ENCODE data around the gene MCCC2. TPM values are rescaled to one million over a fixed set of nuclear protein-coding genes. Genes with fewer than 3 reads are reported as not detected.

Gene MCCC2
- polyA plus RNA-seq, 1 donor from 2014 or later = 8.8 TPM

GRCh38 chr5:71701407-71701806, 114.3 kb downstream of the MCCC2 start:
- Histone ChIP-seq H3K36me3 (ENCODE audit: insufficient read depth, low read length) (no peaks in the 10 kb centered on the region), H3K27me3 (ENCODE audit: insufficient read depth, low read depth, low read length) (no peaks in the 10 kb centered on the region), H3K9me2 (ENCODE audit: insufficient read depth, low read length) (no peaks in the 10 kb centered on the region), H3F3A (ENCODE audit: insufficient read depth, low read length, poor library complexity, severe bottlenecking) (no peaks in the 10 kb centered on the region), H4K20me1 (ENCODE audit: insufficient read depth) (no peaks in the 10 kb centered on the region), H3K9ac (ENCODE audit: low read length) (no peak overlapping the region), H3K9me3 (ENCODE audit: low read length) (no peaks in the 10 kb centered on the region), H3K4me2 (ENCODE audit: low read length) (no peak overlapping the region), H2AFZ (ENCODE audit: low read depth, low read length) (no peak overlapping the region), H3K79me2 (replicated peaks; ENCODE audit: insufficient read depth, low read length) (no peaks in the 10 kb centered on the region), H3K27ac (ENCODE audit: low read length) (no peak overlapping the region), H3K4me3 (ENCODE audit: low read length) (no peak overlapping the region)
- no peak for TF ChIP-seq RAD21 (conservative IDR thresholded peaks at IDR 0.05)
- TF ChIP-seq SMC3 (conservative IDR thresholded peaks at IDR 0.05; ENCODE audit: poor library complexity) = no peak
- no peak for TF ChIP-seq EZH2 (IDR thresholded peaks at IDR 0.05; ENCODE audit: borderline replicate concordance, insufficient read depth, low read length, poor library complexity, severe bottlenecking)
- TF ChIP-seq MXI1 (conservative IDR thresholded peaks at IDR 0.05; ENCODE audit: poor library complexity, severe bottlenecking) = no peak
- TF ChIP-seq POLR2AphosphoS5 (IDR thresholded peaks at IDR 0.05) = no peak
- TF ChIP-seq TAF1 (IDR thresholded peaks at IDR 0.05; ENCODE audit: low read depth) = no peak
- no peak for TF ChIP-seq CTCF (IDR thresholded peaks at IDR 0.05; ENCODE audit: poor library complexity, severe bottlenecking)
- no peak for TF ChIP-seq EP300 (conservative IDR thresholded peaks at IDR 0.05; ENCODE audit: poor library complexity, severe bottlenecking)
- no peak for TF ChIP-seq REST (IDR thresholded peaks at IDR 0.05; ENCODE audit: borderline replicate concordance)

GRCh38 chr5:71703941-71704340, 116.8 kb downstream of the MCCC2 start:
- Histone ChIP-seq H3K9me2 (ENCODE audit: insufficient read depth, low read length) (no peaks in the 10 kb centered on the region), H3K4me3 (ENCODE audit: low read length) (no peak overlapping the region), H3K4me2 (ENCODE audit: low read length) (no peak overlapping the region), H3K79me2 (replicated peaks; ENCODE audit: insufficient read depth, low read length) (no peaks in the 10 kb centered on the region), H4K20me1 (ENCODE audit: insufficient read depth) (no peaks in the 10 kb centered on the region), H3F3A (ENCODE audit: insufficient read depth, low read length, poor library complexity, severe bottlenecking) (no peaks in the 10 kb centered on the region), H3K27me3 (ENCODE audit: insufficient read depth, low read depth, low read length) (no peaks in the 10 kb centered on the region), H3K9me3 (ENCODE audit: low read length) (no peaks in the 10 kb centered on the region), H3K9ac (ENCODE audit: low read length) (no peak overlapping the region), H3K36me3 (ENCODE audit: insufficient read depth, low read length) (no peaks in the 10 kb centered on the region), H3K27ac (ENCODE audit: low read length) (no peak overlapping the region), H2AFZ (ENCODE audit: low read depth, low read length) (no peak overlapping the region)
- TF ChIP-seq MXI1 (conservative IDR thresholded peaks at IDR 0.05; ENCODE audit: poor library complexity, severe bottlenecking) (no peak), CTCF (IDR thresholded peaks at IDR 0.05; ENCODE audit: poor library complexity, severe bottlenecking) (no peak), REST (IDR thresholded peaks at IDR 0.05; ENCODE audit: borderline replicate concordance) (no peak), SMC3 (conservative IDR thresholded peaks at IDR 0.05; ENCODE audit: poor library complexity) (no peak), POLR2AphosphoS5 (IDR thresholded peaks at IDR 0.05) (no peak), TAF1 (IDR thresholded peaks at IDR 0.05; ENCODE audit: low read depth) (no peak), RAD21 (conservative IDR thresholded peaks at IDR 0.05) (no peak), EP300 (conservative IDR thresholded peaks at IDR 0.05; ENCODE audit: poor library complexity, severe bottlenecking) (no peak), EZH2 (IDR thresholded peaks at IDR 0.05; ENCODE audit: borderline replicate concordance, insufficient read depth, low read length, poor library complexity, severe bottlenecking) (no peak)
